K562 (cell line): Measurements from ENCODE around the gene TMEM218. TPM values are rescaled to one million over a fixed set of nuclear protein-coding genes. Genes with fewer than 3 reads are reported as not detected.

Experiments
- ATAC-seq: fragments of 200-7000 bp; cut with Tn5 transposase; 3 replicates; pipeline ENCODE4 v1.9.1; 2020; ENCODE audit warnings: moderate library complexity
- BruUV-seq: library from RNA; stranded (reverse); fragments of 400-500 nt; replicated peaks from 2 replicates; lab custom pipeline; 2021; lab: Mats Ljungman, UMichigan
- CTCF ChIA-PET: fragments of 300-600 bp; formaldehyde crosslinking; extraction: SDS; loops from one replicate; lab custom pipeline; 2021; ENCODE audit warnings: low intra/inter-chr PET ratio; lab: Yijun Ruan, JAX
- POLR2A ChIA-PET: fragments of 300-600, 350-650 bp; sonication (Branson Sonifier 250); formaldehyde crosslinking; extraction: SDS; loops from one replicate; lab custom pipeline; 2021; ENCODE audit warnings: antibody characterized with exemption, inconsistent platforms; lab: Yijun Ruan, JAX
- DNase-seq, 4 experiments: peaks; one replicate each; pipeline versions ENCODE4 v3.0.0 to v3.0.0-alpha.2; 2011 to 2018; ENCODE audit warnings: low spot score in 3 of 4, mixed read lengths in 3 of 4; ENCODE audit errors: extremely low read depth in 1 of 4
- FAIRE-seq: peaks from 2 replicates; lab custom pipeline; 2011; peaks lifted over from hg19 to GRCh38; lab: Jason Lieb, UNC
- H2AFZ ChIP-seq: 2 replicates; pipeline ENCODE4 v1.6.0; 2011; ENCODE audit warnings: low read depth, low read length, control low read depth, inconsistent platforms
- H3K27ac ChIP-seq: fragments of 200-600 bp; 3 replicates; pipeline ENCODE4 v1.8.0; 2011; ENCODE audit warnings: low read depth, mild to moderate bottlenecking, control low read depth, inconsistent platforms, low read length, moderate library complexity, mixed read lengths; ENCODE audit errors: extremely low read depth
- H3K27me3 ChIP-seq, 2 experiments: fragments of 300-600 bp in 1 of 2; 2 replicates in 1 of 2; 3 replicates in 1 of 2; pipeline versions ENCODE4 v1.6.0 to v1.8.0; 2011; ENCODE audit warnings: inconsistent platforms in 2 of 2, low read length in 2 of 2, mild to moderate bottlenecking in 1 of 2, mixed read lengths in 1 of 2, moderate library complexity in 1 of 2; ENCODE audit not compliant: control insufficient read depth in 2 of 2, insufficient read depth in 2 of 2
- H3K36me3 ChIP-seq: fragments of 300-600 bp; 3 replicates; pipeline ENCODE4 v1.8.0; 2011; ENCODE audit warnings: mild to moderate bottlenecking, low read length, inconsistent platforms; ENCODE audit not compliant: control insufficient read depth, insufficient read depth
- H3K4me1 ChIP-seq, 2 experiments: fragments of 200-600 bp in 1 of 2; replicated peaks in 1 of 2; 2 replicates in 1 of 2; 3 replicates in 1 of 2; pipeline versions ENCODE4 v1.5.1 to v1.8.0; 2011; ENCODE audit warnings: inconsistent platforms in 2 of 2, low read length in 2 of 2, mild to moderate bottlenecking in 1 of 2, mixed read lengths in 1 of 2, moderate library complexity in 1 of 2; ENCODE audit not compliant: control insufficient read depth in 2 of 2, insufficient read depth in 2 of 2
- H3K4me2 ChIP-seq: 2 replicates; pipeline ENCODE4 v1.6.1; 2011; ENCODE audit warnings: low read length, control low read depth, inconsistent platforms, mixed read lengths; ENCODE audit not compliant: insufficient read depth
- H3K4me3 ChIP-seq: fragments of 200-600 bp; sonication (generic), shearing (Covaris generic); 2 replicates; pipeline ENCODE4 v1.5.1; 2016; ENCODE audit warnings: control low read depth, inconsistent platforms
- H3K79me2 ChIP-seq: fragments of 200-600 bp; 3 replicates; pipeline ENCODE4 v1.8.0; 2011; ENCODE audit warnings: low read length, inconsistent platforms; ENCODE audit not compliant: control insufficient read depth, insufficient read depth
- H3K9ac ChIP-seq, 2 experiments: 2 replicates each; pipeline versions ENCODE4 v1.6.0 to v1.6.1; 2011; ENCODE audit warnings: low read depth in 2 of 2, low read length in 2 of 2, control low read depth in 1 of 2, inconsistent platforms in 1 of 2, mild to moderate bottlenecking in 1 of 2, mixed read lengths in 1 of 2; ENCODE audit not compliant: insufficient read depth in 1 of 2
- H3K9me1 ChIP-seq: one replicate; pipeline ENCODE4 v1.6.0; 2011; ENCODE audit warnings: inconsistent platforms, mild to moderate bottlenecking, low read length, moderate library complexity; ENCODE audit not compliant: control insufficient read depth, insufficient read depth
- H3K9me3 ChIP-seq: replicated peaks from 2 replicates; pipeline ENCODE4 v1.5.1; 2011; ENCODE audit warnings: low read depth, low read length, inconsistent platforms; ENCODE audit not compliant: control insufficient read depth, insufficient read depth
- H4K20me1 ChIP-seq: replicated peaks from 2 replicates; pipeline ENCODE4 v1.6.1; 2011; ENCODE audit warnings: low read length, inconsistent platforms, mixed read lengths; ENCODE audit not compliant: control insufficient read depth, insufficient read depth
- HMBOX1 ChIP-seq: sonication (generic); IDR thresholded peaks from 2 replicates; pipeline ENCODE4 v1.6.1; 2016
- ZBTB40 ChIP-seq, 2 experiments: fragments of 450-650 bp in 1 of 2; sonication (generic) in 1 of 2; formaldehyde crosslinking in 1 of 2; IDR thresholded peaks; 2 replicates each; pipeline versions ENCODE4 v1.7.1 to v1.9.0; 2016 to 2022; ENCODE audit warnings: inconsistent platforms in 1 of 2, mild to moderate bottlenecking in 1 of 2, missing genetic modification reagents in 1 of 2
- ZNF655 ChIP-seq: fragments of 250-450 bp; sonication (Bioruptor Pico); IDR thresholded peaks from 2 replicates; pipeline ENCODE4 v1.5.0; 2021
- WGBS: fragments of 100-300 bp; shearing (Covaris generic); methylation state at CpG from one replicate; pipeline ENCODE4 v1.1.6; 2016; ENCODE audit warnings: low coverage, mixed read lengths; ENCODE audit not compliant: insufficient coverage; ENCODE audit errors: missing lambda C conversion rate; 5-methylcytosine and 5-hydroxymethylcytosine counted together
- in situ Hi-C: fragments of 300-500 bp; cut with MboI; formaldehyde crosslinking; loops from 4 replicates; pipeline ENCODE4 v1.15.0; 2018; ENCODE audit warnings: inconsistent platforms, mixed read lengths
- intact Hi-C: fragments of 100-400 bp; cut with micrococcal nuclease; formaldehyde crosslinking; loops from 2 replicates; pipeline ENCODE4 v1.14.2; 2022
- polyA plus RNA-seq, 8 experiments: library from polyadenylated mRNA; depleted of rRNA in 4 of 8; stranded (reverse) in 5 of 8; unstranded in 3 of 8; fragments of >200 nt; fragmentation: Nextera tagmentation in 2 of 8; fragmentation: Illumina TruSeq in 1 of 8; extraction: Ambion mirVana in 2 of 8; extraction: Trizol in 1 of 8; gene quantifications; 2 replicates each; pipeline versions ENCODE4 v1.2.1 to v1.2.3, GENCODE V29; 2011 to 2014; ENCODE audit warnings: inconsistent platforms in 1 of 8, missing spikeins in 1 of 8
- total RNA-seq, 7 experiments: library from RNA; depleted of rRNA in 6 of 7; stranded (reverse); fragments of >200 nt in 6 of 7; fragmentation: Illumina TruSeq in 2 of 7; extraction: Trizol in 2 of 7; gene quantifications; 2 replicates each; pipeline versions ENCODE4 v1.2.1 to v1.2.3, GENCODE V29; 2011 to 2021; ENCODE audit warnings: low replicate concordance in 1 of 7

Gene TMEM218
- total and polyA plus RNA-seq, 9 of the 15 experiments (the other 6 are each of a cell fraction or from before 2014, with no cell fraction given), result 13.4 to 32.2 (median 25.4) TPM

- in situ Hi-C loops, result no loop called here
- BruUV-seq, result no TSS peak
- Histone ChIP-seq H3K4me3 (no peak overlapping the region), H4K20me1 (no peaks in the 10 kb centered on the region), H3K4me2 (no peak overlapping the region), H3K4me1 (peaks cover 64 to 68% of the 10 kb centered on the region in 2 experiments), H3K27ac (no peak overlapping the region), H2AFZ (no peak overlapping the region), H3K9me1 (peaks cover 5% of the 10 kb centered on the region), H3K79me2 (no peaks in the 10 kb centered on the region), H3K9ac (no peak overlapping the region), H3K9me3 (no peaks in the 10 kb centered on the region), H3K27me3 (no peaks in the 10 kb centered on the region), H3K36me3 (no peaks in the 10 kb centered on the region)
- DNase-seq (no peak), FAIRE-seq (no peak), ATAC-seq (no peak)
- CTCF ChIA-PET, result no interaction called here
- TF ChIP-seq ZBTB40 (IDR thresholded peaks at IDR 0.05) (0 out of 2 replicates have a peak, but pooled peaks have one; percentile 27), ZBTB40 (CRISPR knock-in tag; IDR thresholded peaks at IDR 0.05) (no peak), ZNF655 (CRISPR knock-in tag) (no peak), HMBOX1 (peak; percentile 87)
- 65% methylated on average over 10 of the region's 12 CpGs for WGBS
- intact Hi-C loops, result no loop called here
- POLR2A ChIA-PET, result no interaction called here
Measured at GRCh38 chr11:125072218-125072960, 39.0 kb downstream of the TMEM218 start.
